HepG2 (cell line): ENCODE data around the gene PIGO.

ENCODE experiments used
- CBX1 ChIP-seq: IDR thresholded peaks from one replicate; pipeline ENCODE4 v1.6.1; 2016; ENCODE audit warnings: antibody characterized with exemption, low read depth
- EHMT2 ChIP-seq: fragments of 200-600 bp; sonication (generic); IDR thresholded peaks from 2 replicates; pipeline ENCODE4 v1.7.0; 2017; ENCODE audit warnings: antibody characterized with exemption, low read depth, low read length, borderline replicate concordance
- EP300 ChIP-seq, 3 experiments: sonication (generic) in 1 of 3; formaldehyde crosslinking in 1 of 3; IDR thresholded peaks; 2 replicates each; pipeline versions ENCODE4 v1.5.1 to v1.6.1; 2011 to 2020; ENCODE audit warnings: low read depth in 2 of 3, low read length in 2 of 3, borderline replicate concordance in 1 of 3, improper control_type of control experiment in 1 of 3, mild to moderate bottlenecking in 1 of 3, missing genetic modification reagents in 1 of 3, moderate library complexity in 1 of 3
- EZH2 ChIP-seq: conservative IDR thresholded peaks from 2 replicates; pipeline ENCODE4 v1.6.1; 2012; ENCODE audit warnings: mild to moderate bottlenecking, low read depth, low read length, moderate library complexity
- HES4 ChIP-seq: sonication (generic); formaldehyde crosslinking; IDR thresholded peaks from 2 replicates; pipeline ENCODE4 v1.9.0; 2021; ENCODE audit warnings: mild to moderate bottlenecking, missing genetic modification reagents, borderline replicate concordance
- HMG20B ChIP-seq: conservative IDR thresholded peaks from 2 replicates; pipeline ENCODE4 v1.6.1; 2016; ENCODE audit warnings: missing genetic modification reagents, missing compliant biosample characterization
- NBN ChIP-seq: fragments of 450-650 bp; conservative IDR thresholded peaks from 2 replicates; pipeline ENCODE4 v1.6.1; 2017
- POLR2AphosphoS5 ChIP-seq: IDR thresholded peaks from 2 replicates; pipeline ENCODE4 v1.6.1; 2012; ENCODE audit warnings: low read depth, low read length
- RAD21 ChIP-seq: fragments of 450-650 bp; formaldehyde crosslinking; IDR thresholded peaks from 2 replicates; pipeline ENCODE4 v1.5.0; 2020; ENCODE audit warnings: mild to moderate bottlenecking
- ZBTB21 ChIP-seq: sonication (generic); formaldehyde crosslinking; IDR thresholded peaks from 2 replicates; pipeline ENCODE4 v1.4.0; 2020; ENCODE audit warnings: missing genetic modification reagents
- ZNF549 ChIP-seq: sonication (generic); formaldehyde crosslinking; IDR thresholded peaks from 2 replicates; pipeline ENCODE4 v1.5.0; 2020; ENCODE audit warnings: missing genetic modification reagents
- ZNF552 ChIP-seq: sonication (generic); formaldehyde crosslinking; IDR thresholded peaks from 2 replicates; pipeline ENCODE4 v1.9.0; 2022; ENCODE audit warnings: missing genetic modification reagents, mild to moderate bottlenecking, borderline replicate concordance
- TF ChIP-seq, protein P1 (sequence below): sonication (generic); formaldehyde crosslinking; IDR thresholded peaks from 2 replicates; pipeline ENCODE4 v1.5.0; 2020; ENCODE audit warnings: mild to moderate bottlenecking, missing genetic modification reagents, moderate library complexity
- TF ChIP-seq, protein P2 (sequence below): sonication (generic); formaldehyde crosslinking; IDR thresholded peaks from 2 replicates; pipeline ENCODE4 v1.4.0; 2020; ENCODE audit warnings: missing genetic modification reagents, borderline replicate concordance

DNA sequence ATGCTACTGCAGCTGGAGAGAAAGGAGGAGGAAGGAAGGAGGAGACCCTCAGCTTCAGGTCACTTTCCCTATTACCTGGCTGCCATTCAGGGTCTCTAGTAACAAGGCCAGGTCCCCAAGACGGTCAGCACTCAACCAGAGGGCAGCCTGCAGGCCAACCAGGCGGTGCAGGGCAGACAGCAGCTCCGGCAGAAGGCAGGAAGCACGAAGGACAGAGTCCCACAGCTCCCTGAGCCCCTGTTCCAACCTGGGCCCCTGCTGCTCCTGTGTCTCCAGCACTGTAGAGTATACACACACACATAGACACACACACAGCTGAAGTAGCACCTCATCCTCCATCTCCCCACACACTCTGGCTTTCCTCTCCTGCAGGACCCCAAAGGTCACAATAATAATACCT is 18.3 kb downstream of the PIGO start:
- no peak for TF ChIP-seq POLR2AphosphoS5
- TF ChIP-seq HES4, result no peak
- TF ChIP-seq ZNF549 (CRISPR knock-in tag), result no peak
- TF ChIP-seq CBX1, result no peak
- TF ChIP-seq, protein P1, sequence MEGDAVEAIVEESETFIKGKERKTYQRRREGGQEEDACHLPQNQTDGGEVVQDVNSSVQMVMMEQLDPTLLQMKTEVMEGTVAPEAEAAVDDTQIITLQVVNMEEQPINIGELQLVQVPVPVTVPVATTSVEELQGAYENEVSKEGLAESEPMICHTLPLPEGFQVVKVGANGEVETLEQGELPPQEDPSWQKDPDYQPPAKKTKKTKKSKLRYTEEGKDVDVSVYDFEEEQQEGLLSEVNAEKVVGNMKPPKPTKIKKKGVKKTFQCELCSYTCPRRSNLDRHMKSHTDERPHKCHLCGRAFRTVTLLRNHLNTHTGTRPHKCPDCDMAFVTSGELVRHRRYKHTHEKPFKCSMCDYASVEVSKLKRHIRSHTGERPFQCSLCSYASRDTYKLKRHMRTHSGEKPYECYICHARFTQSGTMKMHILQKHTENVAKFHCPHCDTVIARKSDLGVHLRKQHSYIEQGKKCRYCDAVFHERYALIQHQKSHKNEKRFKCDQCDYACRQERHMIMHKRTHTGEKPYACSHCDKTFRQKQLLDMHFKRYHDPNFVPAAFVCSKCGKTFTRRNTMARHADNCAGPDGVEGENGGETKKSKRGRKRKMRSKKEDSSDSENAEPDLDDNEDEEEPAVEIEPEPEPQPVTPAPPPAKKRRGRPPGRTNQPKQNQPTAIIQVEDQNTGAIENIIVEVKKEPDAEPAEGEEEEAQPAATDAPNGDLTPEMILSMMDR (CRISPR knock-in tag), result no peak
- no peak for TF ChIP-seq NBN
- TF ChIP-seq, protein P2, sequence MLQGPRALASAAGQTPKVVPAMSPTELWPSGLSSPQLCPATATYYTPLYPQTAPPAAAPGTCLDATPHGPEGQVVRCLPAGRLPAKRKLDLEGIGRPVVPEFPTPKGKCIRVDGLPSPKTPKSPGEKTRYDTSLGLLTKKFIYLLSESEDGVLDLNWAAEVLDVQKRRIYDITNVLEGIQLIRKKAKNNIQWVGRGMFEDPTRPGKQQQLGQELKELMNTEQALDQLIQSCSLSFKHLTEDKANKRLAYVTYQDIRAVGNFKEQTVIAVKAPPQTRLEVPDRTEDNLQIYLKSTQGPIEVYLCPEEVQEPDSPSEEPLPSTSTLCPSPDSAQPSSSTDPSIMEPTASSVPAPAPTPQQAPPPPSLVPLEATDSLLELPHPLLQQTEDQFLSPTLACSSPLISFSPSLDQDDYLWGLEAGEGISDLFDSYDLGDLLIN (CRISPR knock-in tag), result no peak
- TF ChIP-seq EHMT2, result no peak
- TF ChIP-seq HMG20B, result no peak
- TF ChIP-seq EP300 (IDR thresholded peaks at IDR 0.05; ENCODE audit: low read depth in 2 of 2, low read length in 2 of 2), result no peak
- TF ChIP-seq EP300 (CRISPR knock-in tag; IDR thresholded peaks at IDR 0.05; ENCODE audit: borderline replicate concordance), result no peak
- no peak for TF ChIP-seq EZH2
- TF ChIP-seq ZBTB21, result no peak
- no peak for TF ChIP-seq RAD21 (CRISPR knock-in tag)
- no peak for TF ChIP-seq ZNF552 (CRISPR knock-in tag)
